ENCODE data around the gene DMPK. TPM values are rescaled to one million over a fixed set of nuclear protein-coding genes. Genes with fewer than 3 reads are reported as not detected.

DMPK gene
- total and polyA plus RNA-seq, 9 of the 15 experiments (the other 6 are each of a cell fraction or from before 2014, with no cell fraction given), result 0.24 to 31.3 (median 7.3) TPM

GRCh38 chr19:45777395-45777961 lies 4.8 kb downstream of the DMPK start:
- Histone ChIP-seq H3K9me1 (ENCODE audit: control insufficient read depth, insufficient read depth, low read length) (peaks cover 5% of the 10 kb centered on the region), H3K4me1 (replicated peaks in 1 of 2; ENCODE audit: control insufficient read depth in 2 of 2, insufficient read depth in 2 of 2, low read length in 2 of 2) (peaks cover 16 to 57% of the 10 kb centered on the region in 2 experiments), H3K27ac (ENCODE audit: extremely low read depth, low read depth, low read length) (no peak overlapping the region), H3K27me3 (ENCODE audit: control insufficient read depth in 2 of 2, insufficient read depth in 2 of 2, low read length in 2 of 2) (no peaks in the 10 kb centered on the region), H3K4me3 (no peak overlapping the region), H3K9me3 (replicated peaks; ENCODE audit: control insufficient read depth, insufficient read depth, low read depth, low read length) (no peaks in the 10 kb centered on the region), H3K36me3 (ENCODE audit: control insufficient read depth, insufficient read depth, low read length) (peaks cover 24% of the 10 kb centered on the region; the same call in 2 of the 3 replicates), H3K9ac (ENCODE audit: insufficient read depth in 1 of 2, low read depth in 2 of 2, low read length in 2 of 2) (no peak overlapping the region; a peak in 1 of 4 replicates), H4K20me1 (replicated peaks; ENCODE audit: control insufficient read depth, insufficient read depth, low read length) (peaks cover 10% of the 10 kb centered on the region; the same call in 1 of the 2 replicates), H3K79me2 (ENCODE audit: control insufficient read depth, insufficient read depth, low read length) (no peaks in the 10 kb centered on the region), H2AFZ (ENCODE audit: low read depth, low read length) (no peak overlapping the region), H3K4me2 (ENCODE audit: insufficient read depth, low read length) (no peak overlapping the region)
- ChIA-PET POLR2A (no interaction called here), CTCF (ENCODE audit: low intra/inter-chr PET ratio) (no interaction called here)
- no TSS peak for BruUV-seq (replicated peaks)
- FAIRE-seq, result no peak
- peak; percentile 58 for TF ChIP-seq RBFOX2 (IDR thresholded peaks at IDR 0.05; ENCODE audit: low read depth, low read length)
- TF ChIP-seq SMC3 (conservative IDR thresholded peaks at IDR 0.05; ENCODE audit: insufficient read depth, low read depth, low read length), result no peak
- intact Hi-C loops (cut with micrococcal nuclease) (no loop called here), in situ Hi-C loops (cut with MboI) (no loop called here)
- no peak for DNase-seq (ENCODE audit: extremely low read depth in 1 of 4, low spot score in 3 of 4)
- no peak for ATAC-seq
- WGBS (ENCODE audit: insufficient coverage, low coverage, missing lambda C conversion rate), result 95% methylated on average over 32 of the region's 34 CpGs

DNA sequence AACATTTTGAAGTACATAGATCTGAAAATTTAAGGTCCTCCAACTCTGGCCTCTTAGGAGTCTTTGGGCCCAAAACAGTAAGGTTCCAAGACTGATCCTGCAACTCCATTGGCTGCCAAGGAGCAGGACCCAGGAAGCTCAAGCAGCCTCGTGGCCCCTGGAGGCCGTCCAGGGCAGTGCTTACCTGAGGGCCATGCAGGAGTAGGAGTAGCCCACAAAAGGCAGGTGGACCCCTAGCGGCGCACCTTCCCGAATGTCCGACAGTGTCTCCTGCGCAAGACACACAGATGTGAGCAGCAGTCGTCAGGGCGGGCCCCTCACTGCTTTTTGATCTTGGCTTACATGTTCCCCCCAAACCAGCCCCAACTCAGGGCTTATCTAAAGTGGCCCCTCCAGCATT lies 7.5 kb downstream of the DMPK start:
- intact Hi-C loops (cut with micrococcal nuclease) (no loop called here), in situ Hi-C loops (cut with MboI) (no loop called here)
- Histone ChIP-seq H3K4me1 (replicated peaks in 1 of 2; ENCODE audit: control insufficient read depth in 2 of 2, insufficient read depth in 2 of 2, low read length in 2 of 2) (peaks cover 6 to 53% of the 10 kb centered on the region in 2 experiments), H3K27me3 (ENCODE audit: control insufficient read depth in 2 of 2, insufficient read depth in 2 of 2, low read length in 2 of 2) (no peaks in the 10 kb centered on the region), H4K20me1 (replicated peaks; ENCODE audit: control insufficient read depth, insufficient read depth, low read length) (peaks cover under 1% of the 10 kb centered on the region; the same call in 1 of the 2 replicates), H2AFZ (ENCODE audit: low read depth, low read length) (no peak overlapping the region), H3K4me3 (no peak overlapping the region), H3K9me1 (ENCODE audit: control insufficient read depth, insufficient read depth, low read length) (peaks cover 5% of the 10 kb centered on the region), H3K36me3 (ENCODE audit: control insufficient read depth, insufficient read depth, low read length) (peaks cover 28% of the 10 kb centered on the region; the same call in 2 of the 3 replicates), H3K9me3 (replicated peaks; ENCODE audit: control insufficient read depth, insufficient read depth, low read depth, low read length) (no peaks in the 10 kb centered on the region), H3K27ac (ENCODE audit: extremely low read depth, low read depth, low read length) (no peak overlapping the region), H3K79me2 (ENCODE audit: control insufficient read depth, insufficient read depth, low read length) (no peaks in the 10 kb centered on the region), H3K9ac (ENCODE audit: insufficient read depth in 1 of 2, low read depth in 2 of 2, low read length in 2 of 2) (no peak overlapping the region), H3K4me2 (ENCODE audit: insufficient read depth, low read length) (no peak overlapping the region)
- DNase-seq (ENCODE audit: extremely low read depth in 1 of 4, low spot score in 3 of 4), result peak in 1 of 4 experiments; percentile 33
- peak; percentile 29 for FAIRE-seq
- TF ChIP-seq CTCF (IDR thresholded peaks at IDR 0.05 in 2 of 3, conservative IDR thresholded peaks at IDR 0.05 in 1 of 3; ENCODE audit: insufficient read depth in 2 of 3, low read depth in 1 of 3, low read length in 3 of 3) (peak in 2 of 3 experiments; percentile 24 to 55; a peak in 3 of 6 replicates), BRD4 (IDR thresholded peaks at IDR 0.05) (no peak)
- TF ChIP-seq, protein P1, sequence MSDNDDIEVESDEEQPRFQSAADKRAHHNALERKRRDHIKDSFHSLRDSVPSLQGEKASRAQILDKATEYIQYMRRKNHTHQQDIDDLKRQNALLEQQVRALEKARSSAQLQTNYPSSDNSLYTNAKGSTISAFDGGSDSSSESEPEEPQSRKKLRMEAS (CRISPR knock-in tag; IDR thresholded peaks at IDR 0.05), result peak; percentile 67; the same call in 1 of the 2 replicates
- no peak for ATAC-seq
- POLR2A ChIA-PET, result interaction anchor here (1.5 kb wide), 1 partner anchor 18 kb away, joined by 3 read pairs; the partner anchor contains the start of gene DMWD
- BruUV-seq (replicated peaks), result no TSS peak
- CTCF ChIA-PET (ENCODE audit: low intra/inter-chr PET ratio), result no interaction called here
- 71% methylated on average over 8 of the region's 9 CpGs for WGBS (ENCODE audit: insufficient coverage, low coverage, missing lambda C conversion rate)

Measured in K562 (cell line).